Ishikawa (cell line): ENCODE data around the gene INO80C.

Source experiments
- CEBPB ChIP-seq: IDR thresholded peaks from 2 replicates; pipeline ENCODE4 v1.6.1; 2012
- CREB1 ChIP-seq: IDR thresholded peaks from 2 replicates; pipeline ENCODE4 v1.6.1; 2012; ENCODE audit warnings: low read depth
- EGR1 ChIP-seq: IDR thresholded peaks from 2 replicates; pipeline ENCODE4 v1.6.1; 2012
- EP300 ChIP-seq: IDR thresholded peaks from 2 replicates; pipeline ENCODE4 v1.6.1; 2012; ENCODE audit warnings: borderline replicate concordance
- FOXM1 ChIP-seq: IDR thresholded peaks from 2 replicates; pipeline ENCODE4 v1.6.1; 2012; ENCODE audit warnings: low read depth, borderline replicate concordance
- NFIC ChIP-seq: IDR thresholded peaks from 2 replicates; pipeline ENCODE4 v1.6.1; 2012
- RAD21 ChIP-seq: IDR thresholded peaks from 2 replicates; pipeline ENCODE4 v1.6.1; 2012; ENCODE audit warnings: low read depth
- TAF1 ChIP-seq: IDR thresholded peaks from 2 replicates; pipeline ENCODE4 v1.6.1; 2012; ENCODE audit warnings: low read depth, mild to moderate bottlenecking
- TCF12 ChIP-seq: IDR thresholded peaks from 2 replicates; pipeline ENCODE4 v1.6.1; 2012; ENCODE audit warnings: low read depth
- TEAD4 ChIP-seq: IDR thresholded peaks from 2 replicates; pipeline ENCODE4 v1.6.1; 2012
- YY1 ChIP-seq: IDR thresholded peaks from 2 replicates; pipeline ENCODE4 v1.6.1; 2012; ENCODE audit warnings: low read depth
- ZBTB7A ChIP-seq: IDR thresholded peaks from 2 replicates; pipeline ENCODE4 v1.6.1; 2012; ENCODE audit warnings: low read depth
- TF ChIP-seq, protein P1 (sequence below): IDR thresholded peaks from 2 replicates; pipeline ENCODE4 v1.6.1; 2012
- TF ChIP-seq, protein P2 (sequence below): IDR thresholded peaks from 2 replicates; pipeline ENCODE4 v1.6.1; 2012; ENCODE audit warnings: low read depth, mild to moderate bottlenecking
- TF ChIP-seq, protein P3 (sequence below): IDR thresholded peaks from 2 replicates; pipeline ENCODE4 v1.6.1; 2012

INO80C gene

DNA sequence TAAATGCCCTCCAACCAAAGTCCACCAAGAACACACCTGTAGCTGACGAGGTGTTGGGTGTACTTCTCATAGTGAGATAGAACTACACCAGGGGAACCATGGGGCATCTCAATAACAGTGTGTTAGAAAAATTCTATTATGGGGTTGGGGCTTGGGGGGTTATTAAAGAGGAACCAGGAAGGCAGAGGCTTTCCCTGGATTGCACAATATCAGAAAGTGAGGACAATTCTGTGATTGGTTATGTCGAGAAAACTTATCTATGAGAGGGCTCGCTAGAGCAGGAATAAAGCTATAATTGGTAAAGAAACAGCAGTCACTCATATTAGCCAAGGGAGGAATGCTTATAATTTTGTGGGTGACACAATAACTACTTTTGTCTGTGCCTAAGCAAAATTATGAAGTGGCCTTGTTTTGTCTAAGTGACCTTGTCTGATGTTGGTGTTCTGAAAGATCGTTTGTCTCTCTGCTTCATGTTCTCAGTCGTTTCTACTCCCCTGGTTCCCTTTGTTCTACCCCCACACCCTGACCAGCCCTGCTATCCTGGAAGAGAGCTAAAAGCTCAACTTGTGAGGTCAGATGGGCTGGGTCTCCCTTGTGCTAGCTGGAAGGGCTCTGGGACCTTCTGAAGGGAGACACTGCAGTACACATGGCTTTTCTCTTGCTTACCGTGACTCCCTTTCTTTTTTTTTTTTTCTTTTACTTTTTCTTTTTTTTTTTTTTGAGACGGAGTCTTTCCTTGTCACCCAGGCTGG, 21.6 kb upstream of the INO80C start:
- TF ChIP-seq CEBPB = peak; percentile 23; the same call in 1 of the 2 replicates
- TF ChIP-seq, protein P1, sequence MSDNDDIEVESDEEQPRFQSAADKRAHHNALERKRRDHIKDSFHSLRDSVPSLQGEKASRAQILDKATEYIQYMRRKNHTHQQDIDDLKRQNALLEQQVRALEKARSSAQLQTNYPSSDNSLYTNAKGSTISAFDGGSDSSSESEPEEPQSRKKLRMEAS = no peak

DNA sequence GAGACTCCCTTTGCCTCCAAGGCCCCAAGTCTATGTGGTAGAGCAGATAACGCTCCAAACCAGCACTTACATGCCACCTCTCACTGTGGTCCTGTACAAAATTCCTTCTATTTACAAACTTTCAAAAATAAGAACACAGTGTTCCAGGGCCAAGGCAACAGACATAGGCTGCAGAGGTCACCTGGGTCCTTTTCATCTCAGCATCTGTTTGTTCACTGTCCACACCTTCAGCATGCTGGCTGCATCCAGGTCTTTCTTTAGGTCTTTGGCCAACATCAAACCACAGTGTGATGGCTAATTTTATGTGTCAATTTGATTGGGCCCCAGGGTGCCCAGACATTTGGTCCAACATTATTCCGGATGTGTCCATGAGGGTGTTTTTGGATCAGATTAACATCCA, 20.0 kb upstream of the INO80C start:
- TF ChIP-seq YY1 (no peak), TAF1 (no peak), ZBTB7A (no peak), EGR1 (no peak), TEAD4 (no peak), FOXM1 (no peak), TCF12 (no peak), EP300 (no peak), CEBPB (no peak), NFIC (no peak), RAD21 (no peak), CREB1 (no peak)
- TF ChIP-seq, protein P2, sequence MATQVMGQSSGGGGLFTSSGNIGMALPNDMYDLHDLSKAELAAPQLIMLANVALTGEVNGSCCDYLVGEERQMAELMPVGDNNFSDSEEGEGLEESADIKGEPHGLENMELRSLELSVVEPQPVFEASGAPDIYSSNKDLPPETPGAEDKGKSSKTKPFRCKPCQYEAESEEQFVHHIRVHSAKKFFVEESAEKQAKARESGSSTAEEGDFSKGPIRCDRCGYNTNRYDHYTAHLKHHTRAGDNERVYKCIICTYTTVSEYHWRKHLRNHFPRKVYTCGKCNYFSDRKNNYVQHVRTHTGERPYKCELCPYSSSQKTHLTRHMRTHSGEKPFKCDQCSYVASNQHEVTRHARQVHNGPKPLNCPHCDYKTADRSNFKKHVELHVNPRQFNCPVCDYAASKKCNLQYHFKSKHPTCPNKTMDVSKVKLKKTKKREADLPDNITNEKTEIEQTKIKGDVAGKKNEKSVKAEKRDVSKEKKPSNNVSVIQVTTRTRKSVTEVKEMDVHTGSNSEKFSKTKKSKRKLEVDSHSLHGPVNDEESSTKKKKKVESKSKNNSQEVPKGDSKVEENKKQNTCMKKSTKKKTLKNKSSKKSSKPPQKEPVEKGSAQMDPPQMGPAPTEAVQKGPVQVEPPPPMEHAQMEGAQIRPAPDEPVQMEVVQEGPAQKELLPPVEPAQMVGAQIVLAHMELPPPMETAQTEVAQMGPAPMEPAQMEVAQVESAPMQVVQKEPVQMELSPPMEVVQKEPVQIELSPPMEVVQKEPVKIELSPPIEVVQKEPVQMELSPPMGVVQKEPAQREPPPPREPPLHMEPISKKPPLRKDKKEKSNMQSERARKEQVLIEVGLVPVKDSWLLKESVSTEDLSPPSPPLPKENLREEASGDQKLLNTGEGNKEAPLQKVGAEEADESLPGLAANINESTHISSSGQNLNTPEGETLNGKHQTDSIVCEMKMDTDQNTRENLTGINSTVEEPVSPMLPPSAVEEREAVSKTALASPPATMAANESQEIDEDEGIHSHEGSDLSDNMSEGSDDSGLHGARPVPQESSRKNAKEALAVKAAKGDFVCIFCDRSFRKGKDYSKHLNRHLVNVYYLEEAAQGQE = no peak
- TF ChIP-seq, protein P1 = no peak
- TF ChIP-seq, protein P3, sequence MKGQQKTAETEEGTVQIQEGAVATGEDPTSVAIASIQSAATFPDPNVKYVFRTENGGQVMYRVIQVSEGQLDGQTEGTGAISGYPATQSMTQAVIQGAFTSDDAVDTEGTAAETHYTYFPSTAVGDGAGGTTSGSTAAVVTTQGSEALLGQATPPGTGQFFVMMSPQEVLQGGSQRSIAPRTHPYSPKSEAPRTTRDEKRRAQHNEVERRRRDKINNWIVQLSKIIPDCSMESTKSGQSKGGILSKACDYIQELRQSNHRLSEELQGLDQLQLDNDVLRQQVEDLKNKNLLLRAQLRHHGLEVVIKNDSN = no peak

DNA sequence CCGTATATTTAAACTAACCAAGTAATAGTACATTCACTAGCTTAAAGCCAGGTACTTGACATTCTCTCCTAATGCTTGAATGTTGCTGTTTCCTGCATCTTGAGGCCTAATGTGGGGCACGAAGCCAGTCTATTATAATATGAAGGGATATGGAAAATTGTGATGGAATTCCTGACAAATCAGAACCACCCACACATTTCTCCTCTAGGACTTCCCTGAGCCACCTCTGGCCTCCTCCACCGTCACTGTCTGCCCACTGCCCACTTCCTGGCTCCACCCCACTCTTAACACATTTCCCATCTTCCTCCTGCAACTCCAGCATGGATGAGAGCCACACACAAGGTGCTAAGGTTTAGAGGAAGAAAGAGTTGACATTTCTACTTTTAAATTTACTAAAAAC, 19.0 kb upstream of the INO80C start:
- TF ChIP-seq, protein P1 = no peak
- no peak for TF ChIP-seq CEBPB
- no peak for TF ChIP-seq ZBTB7A
- no peak for TF ChIP-seq CREB1
- TF ChIP-seq, protein P2 = no peak
- TF ChIP-seq FOXM1 = no peak
- TF ChIP-seq NFIC = no peak
- no peak for TF ChIP-seq TCF12
- no peak for TF ChIP-seq YY1
- no peak for TF ChIP-seq TEAD4
- no peak for TF ChIP-seq EP300
- no peak for TF ChIP-seq TAF1
- no peak for TF ChIP-seq EGR1
- TF ChIP-seq, protein P3 = no peak
- no peak for TF ChIP-seq RAD21

DNA sequence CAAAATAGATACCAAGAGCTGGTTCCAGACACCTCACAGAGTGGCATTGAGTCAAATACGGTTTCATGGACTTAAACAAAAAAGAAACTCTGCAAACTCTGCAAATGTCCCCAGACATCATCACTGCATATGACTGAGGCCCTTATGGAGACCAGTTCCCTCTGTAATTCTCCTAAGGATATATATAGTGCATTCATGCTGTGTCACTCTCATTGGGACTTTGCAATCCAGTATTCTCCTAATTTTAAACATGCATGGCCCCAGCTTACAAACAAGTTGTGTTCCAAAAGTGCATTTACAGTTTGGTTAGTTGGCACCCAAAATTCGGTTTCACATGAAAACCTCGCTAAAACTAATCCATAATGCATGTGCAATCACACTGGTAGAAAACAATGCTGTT, 18.6 kb upstream of the INO80C start:
- no peak for TF ChIP-seq EP300
- TF ChIP-seq CREB1 = no peak
- no peak for TF ChIP-seq TCF12
- TF ChIP-seq, protein P3 = no peak
- TF ChIP-seq, protein P2 = no peak
- no peak for TF ChIP-seq YY1
- TF ChIP-seq FOXM1 = no peak
